Mesendoderm (in vitro differentiated cells): Measurements from ENCODE around the gene POC1A.

Experiments used
- DNase-seq: peaks from one replicate; pipeline ENCODE4 v3.0.0; 2013
- H2AK5ac ChIP-seq: 2 replicates; pipeline ENCODE4 v1.6.1; 2013; ENCODE audit warnings: low read length, inconsistent platforms
- H2BK120ac ChIP-seq: 2 replicates; pipeline ENCODE4 v1.6.1; 2013; ENCODE audit warnings: low read depth, mild to moderate bottlenecking, low read length, moderate library complexity, mixed read lengths
- H2BK15ac ChIP-seq: replicated peaks from 2 replicates; pipeline ENCODE4 v1.6.1; 2013; ENCODE audit warnings: low read depth, mild to moderate bottlenecking, moderate library complexity
- H2BK5ac ChIP-seq: 2 replicates; pipeline ENCODE4 v1.6.1; 2013; ENCODE audit warnings: low read length, inconsistent platforms
- H3K18ac ChIP-seq: 2 replicates; pipeline ENCODE4 v1.6.1; 2013; ENCODE audit warnings: mild to moderate bottlenecking, low read length, mixed read lengths
- H3K23ac ChIP-seq: one replicate; pipeline ENCODE4 v1.6.1; 2013; ENCODE audit warnings: low read length
- H3K27ac ChIP-seq: 2 replicates; pipeline ENCODE4 v1.5.1; 2013; ENCODE audit warnings: low read depth, mild to moderate bottlenecking, inconsistent platforms, low read length, moderate library complexity
- H3K27me3 ChIP-seq: 2 replicates; pipeline ENCODE4 v1.6.1; 2013; ENCODE audit warnings: low read length, control low read depth, mild to moderate bottlenecking, inconsistent platforms; ENCODE audit not compliant: insufficient read depth, poor library complexity
- H3K36me3 ChIP-seq: 2 replicates; pipeline ENCODE4 v1.6.1; 2013; ENCODE audit warnings: low read length, inconsistent platforms; ENCODE audit not compliant: control insufficient read depth, insufficient read depth
- H3K4ac ChIP-seq: one replicate; pipeline ENCODE4 v1.6.1; 2013; ENCODE audit warnings: low read depth, mild to moderate bottlenecking, low read length, moderate library complexity
- H3K4me1 ChIP-seq: 2 replicates; pipeline ENCODE4 v1.6.1; 2013; ENCODE audit warnings: low read depth, low read length, inconsistent platforms; ENCODE audit not compliant: control insufficient read depth
- H3K4me2 ChIP-seq: 2 replicates; pipeline ENCODE4 v1.6.1; 2013; ENCODE audit warnings: low read length
- H3K4me3 ChIP-seq: 2 replicates; pipeline ENCODE4 v1.5.1; 2013; ENCODE audit warnings: mild to moderate bottlenecking, low read length
- H3K56ac ChIP-seq: one replicate; pipeline ENCODE4 v1.6.1; 2013; ENCODE audit warnings: low read length
- H3K79me1 ChIP-seq: 2 replicates; pipeline ENCODE4 v1.6.1; 2013; ENCODE audit warnings: low read length, inconsistent platforms
- H3K79me2 ChIP-seq: 2 replicates; pipeline ENCODE4 v1.6.1; 2013; ENCODE audit warnings: mild to moderate bottlenecking, low read length; ENCODE audit not compliant: control insufficient read depth, insufficient read depth
- H3K9ac ChIP-seq: 2 replicates; pipeline ENCODE4 v1.6.1; 2013; ENCODE audit warnings: low read length, inconsistent platforms
- H4K5ac ChIP-seq: one replicate; pipeline ENCODE4 v1.6.1; 2013; ENCODE audit warnings: low read length
- H4K8ac ChIP-seq: one replicate; pipeline ENCODE4 v1.6.1; 2013; ENCODE audit warnings: low read depth, mild to moderate bottlenecking, control low read depth, low read length, moderate library complexity
- WGBS: extraction: QIAGEN DNeasy Blood & Tissue Kit; methylation state at CpG from one replicate; pipeline ENCODE4 v1.1.7; 2013; ENCODE audit warnings: low lambda C conversion rate, missing lambda C conversion rate; ENCODE audit not compliant: insufficient coverage; ENCODE audit errors: extremely low coverage; 5-methylcytosine and 5-hydroxymethylcytosine counted together

The POC1A gene

DNA sequence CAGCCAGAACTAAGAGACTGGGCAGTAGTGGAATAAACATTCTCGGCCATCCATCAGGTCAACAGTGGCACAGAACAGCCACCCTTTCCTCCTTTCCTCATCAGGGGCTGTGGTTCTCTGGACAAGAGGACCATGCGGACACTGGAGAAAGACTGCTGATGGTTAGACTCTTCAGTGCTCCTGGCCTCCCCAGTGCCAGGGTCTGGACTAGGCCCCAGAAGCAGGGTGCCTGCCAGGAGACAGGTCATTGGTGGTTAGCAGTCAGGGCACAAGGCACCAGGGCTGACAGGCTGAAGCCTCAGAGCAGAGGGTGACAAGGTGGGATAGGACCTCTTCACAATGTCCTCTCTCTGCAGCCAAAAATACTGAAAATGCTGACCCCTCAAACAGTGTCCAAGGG is 30.1 kb downstream of the POC1A start:
- no peak overlapping the region for H4K8ac ChIP-seq
- peaks cover 3% of the 10 kb centered on the region for H3K4me1 ChIP-seq
- no peak for DNase-seq
- no peak overlapping the region for H3K27ac ChIP-seq
- H3K23ac ChIP-seq: no peak overlapping the region
- H3K56ac ChIP-seq: no peak overlapping the region
- H3K9ac ChIP-seq: no peak overlapping the region
- H3K4me2 ChIP-seq: no peak overlapping the region
- H3K4me3 ChIP-seq: no peak overlapping the region
- no peak overlapping the region for H2AK5ac ChIP-seq
- WGBS: no CpG with 5 or more reads among the region's 2 CpGs
- no peak overlapping the region for H4K5ac ChIP-seq
- H2BK15ac ChIP-seq: no peak overlapping the region
- no peaks in the 10 kb centered on the region for H3K27me3 ChIP-seq
- no peak overlapping the region for H3K18ac ChIP-seq
- no peaks in the 10 kb centered on the region for H3K36me3 ChIP-seq
- no peaks in the 10 kb centered on the region for H3K79me1 ChIP-seq
- no peaks in the 10 kb centered on the region for H3K79me2 ChIP-seq
- H3K4ac ChIP-seq: no peak overlapping the region
- H2BK120ac ChIP-seq: no peak overlapping the region
- H2BK5ac ChIP-seq: no peak overlapping the region

DNA sequence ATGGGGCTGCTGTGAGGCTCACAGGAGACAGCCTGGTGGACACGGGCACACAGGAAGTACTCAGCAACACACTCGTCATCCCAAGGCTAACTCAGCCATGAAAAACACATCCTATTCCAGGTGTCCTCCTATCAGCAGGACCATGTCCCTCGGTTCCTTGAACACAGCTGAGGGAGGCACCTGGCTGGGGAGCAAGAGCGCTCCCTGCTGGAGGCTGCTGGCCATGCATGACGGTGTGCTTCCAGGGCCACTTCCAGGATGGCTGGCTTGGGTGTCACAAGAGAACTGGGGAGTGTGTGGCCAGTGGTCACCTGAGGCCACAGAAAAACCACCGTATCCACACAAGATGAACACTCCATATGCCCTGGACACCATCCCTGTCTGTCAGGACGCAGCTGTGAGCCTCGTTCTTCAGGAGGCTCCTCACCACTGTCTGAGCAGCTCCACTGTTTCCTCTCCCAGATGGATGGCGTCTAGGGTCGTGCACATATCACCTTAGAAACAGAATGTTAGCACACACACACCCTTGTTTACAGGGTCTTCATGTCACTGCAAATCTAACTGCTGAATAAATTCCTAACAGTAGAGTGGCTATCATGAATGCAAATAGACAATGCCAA is 31.0 kb downstream of the POC1A start:
- H2AK5ac ChIP-seq: no peak overlapping the region
- no peaks in the 10 kb centered on the region for H3K79me2 ChIP-seq
- H3K36me3 ChIP-seq: no peaks in the 10 kb centered on the region
- no peak overlapping the region for H3K18ac ChIP-seq
- H3K27me3 ChIP-seq: no peaks in the 10 kb centered on the region
- H2BK15ac ChIP-seq: no peak overlapping the region
- no CpG with 5 or more reads among the region's 10 CpGs for WGBS
- H2BK120ac ChIP-seq: no peak overlapping the region
- H3K4me1 ChIP-seq: no peaks in the 10 kb centered on the region
- H3K4me2 ChIP-seq: no peak overlapping the region
- H2BK5ac ChIP-seq: no peak overlapping the region
- H3K79me1 ChIP-seq: no peaks in the 10 kb centered on the region
- peak; percentile 76 for DNase-seq
- H3K4me3 ChIP-seq: no peak overlapping the region
- H3K9ac ChIP-seq: no peak overlapping the region
- no peak overlapping the region for H3K27ac ChIP-seq
- no peak overlapping the region for H3K56ac ChIP-seq
- no peak overlapping the region for H4K5ac ChIP-seq
- no peak overlapping the region for H4K8ac ChIP-seq
- no peak overlapping the region for H3K23ac ChIP-seq
- no peak overlapping the region for H3K4ac ChIP-seq

DNA sequence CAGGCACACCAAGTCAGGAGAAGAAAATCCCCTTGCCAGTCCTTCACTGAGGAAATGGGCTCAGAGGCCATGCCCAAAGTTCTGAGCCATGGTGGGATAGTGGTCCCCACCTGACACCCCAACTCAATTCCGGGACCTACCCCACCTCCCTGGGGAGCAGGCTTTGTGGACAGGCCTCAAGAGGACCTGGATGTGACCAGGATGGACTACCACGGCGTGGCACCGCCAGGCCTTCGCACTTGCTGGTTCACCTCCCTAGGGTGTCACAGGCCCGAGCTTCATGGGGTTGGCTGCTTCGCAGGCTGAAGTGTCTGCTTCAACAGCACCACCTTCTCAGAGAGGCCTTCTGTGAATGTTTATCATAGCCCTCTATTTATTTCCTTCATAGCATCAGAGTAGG is 31.7 kb downstream of the POC1A start:
- WGBS: no CpG with 5 or more reads among the region's 7 CpGs
- no peak overlapping the region for H3K4me3 ChIP-seq
- H2BK120ac ChIP-seq: no peak overlapping the region
- H3K4ac ChIP-seq: no peak overlapping the region
- H3K56ac ChIP-seq: no peak overlapping the region
- no peak overlapping the region for H3K18ac ChIP-seq
- H2BK5ac ChIP-seq: no peak overlapping the region
- H3K27me3 ChIP-seq: no peaks in the 10 kb centered on the region
- no peak overlapping the region for H3K27ac ChIP-seq
- no peak for DNase-seq
- no peak overlapping the region for H3K4me2 ChIP-seq
- no peaks in the 10 kb centered on the region for H3K79me2 ChIP-seq
- no peak overlapping the region for H2AK5ac ChIP-seq
- no peak overlapping the region for H2BK15ac ChIP-seq
- H4K8ac ChIP-seq: no peak overlapping the region
- H3K79me1 ChIP-seq: no peaks in the 10 kb centered on the region
- H3K4me1 ChIP-seq: no peaks in the 10 kb centered on the region
- no peak overlapping the region for H4K5ac ChIP-seq
- no peaks in the 10 kb centered on the region for H3K36me3 ChIP-seq
- H3K9ac ChIP-seq: no peak overlapping the region
- no peak overlapping the region for H3K23ac ChIP-seq

DNA sequence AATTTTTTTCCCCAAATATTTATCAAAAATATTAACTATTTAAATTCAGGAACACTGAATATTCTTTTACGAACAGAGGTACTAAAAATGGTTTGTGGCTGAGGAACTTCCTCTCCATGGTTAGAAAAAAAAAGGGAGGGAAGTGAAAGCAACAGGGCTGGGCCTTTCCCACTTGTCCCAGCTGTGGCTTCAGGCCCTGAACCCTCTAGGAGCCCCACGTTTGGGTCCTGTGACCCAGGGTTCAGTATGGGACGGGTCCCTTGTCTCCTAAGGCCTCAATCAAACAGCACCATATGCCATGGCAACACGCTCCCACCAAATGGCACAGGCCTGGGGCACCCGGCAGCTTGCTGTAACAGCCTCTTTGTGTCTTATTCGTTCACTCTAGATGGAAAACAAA is 32.4 kb downstream of the POC1A start:
- Histone ChIP-seq H2BK15ac (no peak overlapping the region), H3K4me1 (no peaks in the 10 kb centered on the region)

DNA sequence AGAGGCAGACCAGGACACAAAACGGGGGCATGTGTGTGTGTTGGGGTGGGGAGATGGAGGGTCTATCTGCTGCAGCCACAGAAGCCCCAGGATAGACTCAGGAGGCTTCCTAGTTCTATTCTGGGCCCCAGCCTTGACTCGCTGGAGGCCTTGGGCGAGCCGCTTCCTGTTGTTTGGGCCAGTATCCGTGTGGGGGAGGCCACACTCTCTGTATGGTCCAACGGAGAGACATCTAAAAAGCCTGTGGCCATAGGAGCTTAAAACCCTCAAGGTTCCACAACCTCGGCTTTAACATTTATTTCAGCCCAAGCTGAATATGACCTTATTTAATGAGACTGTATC is 32.8 kb downstream of the POC1A start:
- H3K79me2 ChIP-seq: no peaks in the 10 kb centered on the region
- H3K9ac ChIP-seq: no peak overlapping the region
- H4K8ac ChIP-seq: no peak overlapping the region
- H2BK120ac ChIP-seq: no peak overlapping the region
- no peak overlapping the region for H2BK15ac ChIP-seq
- no peaks in the 10 kb centered on the region for H3K36me3 ChIP-seq
- no peaks in the 10 kb centered on the region for H3K27me3 ChIP-seq
- no peak overlapping the region for H3K18ac ChIP-seq
- no peak overlapping the region for H2BK5ac ChIP-seq
- H3K56ac ChIP-seq: no peak overlapping the region
- no CpG with 5 or more reads among the region's 7 CpGs for WGBS
- H4K5ac ChIP-seq: no peak overlapping the region
- no peak overlapping the region for H3K4me2 ChIP-seq
- H3K4me1 ChIP-seq: no peaks in the 10 kb centered on the region
- H3K23ac ChIP-seq: no peak overlapping the region
- no peak for DNase-seq
- H3K79me1 ChIP-seq: no peaks in the 10 kb centered on the region
- no peak overlapping the region for H3K4ac ChIP-seq
- H3K27ac ChIP-seq: no peak overlapping the region
- no peak overlapping the region for H2AK5ac ChIP-seq
- no peak overlapping the region for H3K4me3 ChIP-seq

More for the DNA sequence above, 32.4 kb downstream of the POC1A start:
- H3K36me3 ChIP-seq: no peaks in the 10 kb centered on the region
- no peak overlapping the region for H4K5ac ChIP-seq
- H3K56ac ChIP-seq: no peak overlapping the region
- no peaks in the 10 kb centered on the region for H3K27me3 ChIP-seq
- H3K79me2 ChIP-seq: no peaks in the 10 kb centered on the region
- H3K4me3 ChIP-seq: no peak overlapping the region
- no peak for DNase-seq
- H2BK5ac ChIP-seq: no peak overlapping the region
- no peaks in the 10 kb centered on the region for H3K79me1 ChIP-seq
- no peak overlapping the region for H2BK120ac ChIP-seq
- WGBS: 100% methylated on average over 1 of the region's 6 CpGs
- no peak overlapping the region for H3K23ac ChIP-seq
- H2AK5ac ChIP-seq: no peak overlapping the region
- no peak overlapping the region for H3K4ac ChIP-seq
- no peak overlapping the region for H3K4me2 ChIP-seq
- H3K9ac ChIP-seq: no peak overlapping the region
- no peak overlapping the region for H3K27ac ChIP-seq
- H4K8ac ChIP-seq: no peak overlapping the region
- no peak overlapping the region for H3K18ac ChIP-seq
